Stomach smooth muscle (tissue), 2 donors: ENCODE measurements around the gene VSTM2L.

ENCODE experiments used
- H3K27ac ChIP-seq: one replicate; pipeline ENCODE4 v1.7.0; 2013; ENCODE audit warnings: mild to moderate bottlenecking, low read length, inconsistent platforms
- H3K27me3 ChIP-seq, 2 donors: one replicate each; pipeline ENCODE4 v1.7.0; 2013; ENCODE audit warnings: low read length in 2 of 2; ENCODE audit not compliant: insufficient read depth in 2 of 2, control insufficient read depth in 1 of 2
- H3K36me3 ChIP-seq, 2 donors: one replicate each; pipeline ENCODE4 v1.7.0; 2013; ENCODE audit warnings: low read length in 2 of 2; ENCODE audit not compliant: control insufficient read depth in 2 of 2, insufficient read depth in 2 of 2
- H3K4me1 ChIP-seq: one replicate; pipeline ENCODE4 v1.7.0; 2013; ENCODE audit warnings: low read length; ENCODE audit not compliant: control insufficient read depth, insufficient read depth
- H3K4me3 ChIP-seq, 2 donors: one replicate each; pipeline ENCODE4 v1.7.0; 2013; ENCODE audit warnings: low read length in 2 of 2
- H3K9ac ChIP-seq, 2 donors: one replicate each; pipeline ENCODE4 v1.7.0; 2013; ENCODE audit warnings: low read length in 2 of 2, mild to moderate bottlenecking in 1 of 2
- H3K9me3 ChIP-seq, 2 donors: one replicate each; pipeline ENCODE4 v1.7.0; 2013; ENCODE audit warnings: low read length in 2 of 2; ENCODE audit not compliant: control insufficient read depth in 2 of 2
- donor health status: healthy.
- donor health status: Pancreatic carcinoma.

The VSTM2L gene

GRCh38 chr20:37892001-37892400, 10.9 kb upstream of the VSTM2L start:
- no peak overlapping the region for H3K4me3 ChIP-seq
- H3K36me3 ChIP-seq, result no peaks in the 10 kb centered on the region
- no peaks in the 10 kb centered on the region for H3K4me1 ChIP-seq
- H3K27ac ChIP-seq, result no peak overlapping the region
- H3K9me3 ChIP-seq, result no peaks in the 10 kb centered on the region
- no peak overlapping the region for H3K9ac ChIP-seq
- no peaks in the 10 kb centered on the region for H3K27me3 ChIP-seq

GRCh38 chr20:37893566-37894241, 9.2 kb upstream of the VSTM2L start:
- Histone ChIP-seq H3K4me3 (no peak overlapping the region), H3K36me3 (no peaks in the 10 kb centered on the region), H3K27ac (no peak overlapping the region), H3K27me3 (no peaks in the 10 kb centered on the region), H3K9me3 (no peaks in the 10 kb centered on the region), H3K4me1 (no peaks in the 10 kb centered on the region), H3K9ac (no peak overlapping the region)

GRCh38 chr20:37894454-37894853, 8.5 kb upstream of the VSTM2L start:
- Histone ChIP-seq H3K9me3 (no peaks in the 10 kb centered on the region), H3K36me3 (no peaks in the 10 kb centered on the region), H3K9ac (no peak overlapping the region), H3K27me3 (no peaks in the 10 kb centered on the region), H3K4me1 (no peaks in the 10 kb centered on the region), H3K27ac (no peak overlapping the region), H3K4me3 (no peak overlapping the region)

- no peaks in the 10 kb centered on the region for H3K9me3 ChIP-seq
- no peak overlapping the region for H3K4me3 ChIP-seq
- H3K4me1 ChIP-seq, result no peaks in the 10 kb centered on the region
- no peak overlapping the region for H3K27ac ChIP-seq
- peaks cover 0 to 3% of the 10 kb centered on the region in 2 donors for H3K27me3 ChIP-seq
- no peak overlapping the region for H3K9ac ChIP-seq
- no peaks in the 10 kb centered on the region for H3K36me3 ChIP-seq
These were observed 7.8 kb upstream of the VSTM2L start for GRCh38 chr20:37895166-37895565.

- H3K27me3 ChIP-seq, result peaks cover 8 to 15% of the 10 kb centered on the region in 2 donors
- H3K9ac ChIP-seq, result no peak overlapping the region
- H3K4me3 ChIP-seq, result no peak overlapping the region
- no peaks in the 10 kb centered on the region for H3K36me3 ChIP-seq
- H3K9me3 ChIP-seq, result no peaks in the 10 kb centered on the region
- no peak overlapping the region for H3K27ac ChIP-seq
- H3K4me1 ChIP-seq, result peaks cover 1% of the 10 kb centered on the region
These were observed 5.9 kb upstream of the VSTM2L start for GRCh38 chr20:37896932-37897548.

GRCh38 chr20:37898233-37899104, 4.5 kb upstream of the VSTM2L start:
- no peak overlapping the region for H3K27ac ChIP-seq
- no peaks in the 10 kb centered on the region for H3K9me3 ChIP-seq
- H3K36me3 ChIP-seq, result no peaks in the 10 kb centered on the region
- H3K27me3 ChIP-seq, result peaks cover 19% of the 10 kb centered on the region in 2 donors
- peaks cover 14% of the 10 kb centered on the region for H3K4me1 ChIP-seq
- no peak overlapping the region for H3K9ac ChIP-seq
- H3K4me3 ChIP-seq, result no peak overlapping the region

GRCh38 chr20:37899105-37900045, 3.6 kb upstream of the VSTM2L start:
- no peaks in the 10 kb centered on the region for H3K36me3 ChIP-seq
- H3K27ac ChIP-seq, result no peak overlapping the region
- peaks cover 28% of the 10 kb centered on the region in 2 donors for H3K27me3 ChIP-seq
- H3K9ac ChIP-seq, result no peak overlapping the region
- H3K4me3 ChIP-seq, result no peak overlapping the region
- peaks cover 17% of the 10 kb centered on the region for H3K4me1 ChIP-seq
- H3K9me3 ChIP-seq, result no peaks in the 10 kb centered on the region

GRCh38 chr20:37901240-37901639, 1.7 kb upstream of the VSTM2L start:
- Histone ChIP-seq H3K4me3 (no peak overlapping the region), H3K36me3 (no peaks in the 10 kb centered on the region), H3K27me3 (peaks cover 39 to 41% of the 10 kb centered on the region in 2 donors)

GRCh38 chr20:37901654-37902503, 1.0 kb upstream of the VSTM2L start:
- Histone ChIP-seq H3K9me3 (no peaks in the 10 kb centered on the region), H3K36me3 (no peaks in the 10 kb centered on the region), H3K27me3 (peaks cover 41 to 44% of the 10 kb centered on the region in 2 donors), H3K4me3 (peak overlapping the region; percentile 19 to 49), H3K27ac (no peak overlapping the region), H3K4me1 (peaks cover 17% of the 10 kb centered on the region), H3K9ac (no peak overlapping the region)

More at GRCh38 chr20:37901240-37901639, 1.7 kb upstream of the VSTM2L start:
- peaks cover 17% of the 10 kb centered on the region for H3K4me1 ChIP-seq
- H3K27ac ChIP-seq, result no peak overlapping the region
- no peaks in the 10 kb centered on the region for H3K9me3 ChIP-seq
- H3K9ac ChIP-seq, result no peak overlapping the region
